Measurements from ENCODE around the gene ARVCF. TPM values are rescaled to one million over a fixed set of nuclear protein-coding genes. Genes with fewer than 3 reads are reported as not detected.

Gene ARVCF
- total and polyA plus RNA-seq, 2 donors (not counting 1 experiment from before 2014, with no cell fraction given): 2.2 to 6.7 TPM

GRCh38 chr22:19929586-19930550, 86.8 kb downstream of the ARVCF start:
- no peak for DNase-seq
- Histone ChIP-seq H3K27me3 (replicated peaks in 1 of 4; ENCODE audit: control extremely low read depth in 1 of 4, control insufficient read depth in 3 of 4, insufficient read depth in 4 of 4, low read length in 3 of 4) (no peaks in the 10 kb centered on the region), H3K9me3 (ENCODE audit: control extremely low read depth in 1 of 3, control insufficient read depth in 2 of 3, insufficient read depth in 1 of 3, low read length in 2 of 3) (peaks cover 0 to 3% (median 0%) of the 10 kb centered on the region in 3 donors), H2AFZ (ENCODE audit: insufficient read depth, low read depth, low read length, poor library complexity, severe bottlenecking) (no peak overlapping the region), H3K4me1 (ENCODE audit: control insufficient read depth in 2 of 2, insufficient read depth in 2 of 2, low read length in 2 of 2) (no peaks in the 10 kb centered on the region), H3K9ac (ENCODE audit: low read length) (no peak overlapping the region), H3K4me2 (replicated peaks; ENCODE audit: low read depth, low read length, poor library complexity, severe bottlenecking) (no peak overlapping the region), H3K79me2 (ENCODE audit: control insufficient read depth, insufficient read depth, low read length) (no peaks in the 10 kb centered on the region), H3K27ac (ENCODE audit: low read length in 2 of 2) (no peak overlapping the region), H4K20me1 (ENCODE audit: control insufficient read depth, insufficient read depth, low read length, poor library complexity, severe bottlenecking) (no peaks in the 10 kb centered on the region), H3K4me3 (ENCODE audit: control extremely low read depth in 1 of 5, extremely low read depth in 1 of 5, insufficient read depth in 1 of 5, low read depth in 2 of 5, low read length in 4 of 5) (no peak overlapping the region), H3K36me3 (replicated peaks in 1 of 2; ENCODE audit: control extremely low read depth in 1 of 2, control insufficient read depth in 1 of 2, extremely low read depth in 1 of 2, insufficient read depth in 2 of 2, low read length in 1 of 2) (no peaks in the 10 kb centered on the region)
- ChIA-PET CTCF (interaction anchor here (0.6 kb wide), 1 partner anchor 21 kb away, joined by 5 read pairs; no protein-coding TSS in a partner anchor), POLR2A (no interaction called here)
- no peak for TF ChIP-seq EZH2 (IDR thresholded peaks at IDR 0.05; ENCODE audit: borderline replicate concordance, insufficient read depth, low read depth, low read length, poor library complexity, severe bottlenecking)
- TF ChIP-seq CTCF (IDR thresholded peaks at IDR 0.05): no peak
- intact Hi-C loops (cut with micrococcal nuclease): no loop called here
- Mint-ChIP-seq H3K27ac (no peak overlapping the region), H3K4me1 (no peaks in the 10 kb centered on the region), H3K9me3 (ENCODE audit: insufficient read depth) (no peaks in the 10 kb centered on the region), H3K27me3 (no peaks in the 10 kb centered on the region), H3K4me3 (no peak overlapping the region)
- 93% methylated on average over 21 of the region's 21 CpGs for WGBS (ENCODE audit: insufficient coverage)
- ATAC-seq (ENCODE audit: low read depth): no peak

GRCh38 chr22:19928207-19928606, 88.4 kb downstream of the ARVCF start:
- Mint-ChIP-seq H3K4me1 (no peaks in the 10 kb centered on the region), H3K9me3 (ENCODE audit: insufficient read depth) (no peaks in the 10 kb centered on the region), H3K4me3 (no peak overlapping the region), H3K27ac (no peak overlapping the region), H3K27me3 (no peaks in the 10 kb centered on the region)
- no peaks in the 10 kb centered on the region for H4K20me1 ChIP-seq (ENCODE audit: control insufficient read depth, insufficient read depth, low read length, poor library complexity, severe bottlenecking)
- intact Hi-C loops (cut with micrococcal nuclease): no loop called here
- no peaks in the 10 kb centered on the region for H3K9me3 ChIP-seq (ENCODE audit: control extremely low read depth in 1 of 3, control insufficient read depth in 2 of 3, insufficient read depth in 1 of 3, low read length in 2 of 3)
- no peaks in the 10 kb centered on the region for H3K79me2 ChIP-seq (ENCODE audit: control insufficient read depth, insufficient read depth, low read length)
- no peak for ATAC-seq (ENCODE audit: low read depth)
- H3K4me2 ChIP-seq (replicated peaks; ENCODE audit: low read depth, low read length, poor library complexity, severe bottlenecking): no peak overlapping the region
- no peak overlapping the region for H2AFZ ChIP-seq (ENCODE audit: insufficient read depth, low read depth, low read length, poor library complexity, severe bottlenecking)
- no peaks in the 10 kb centered on the region for H3K36me3 ChIP-seq (replicated peaks in 1 of 2; ENCODE audit: control extremely low read depth in 1 of 2, control insufficient read depth in 1 of 2, extremely low read depth in 1 of 2, insufficient read depth in 2 of 2, low read length in 1 of 2)
- ChIA-PET CTCF (no interaction called here), POLR2A (no interaction called here)
- TF ChIP-seq EZH2 (IDR thresholded peaks at IDR 0.05; ENCODE audit: borderline replicate concordance, insufficient read depth, low read depth, low read length, poor library complexity, severe bottlenecking): no peak
- no peak for TF ChIP-seq CTCF (IDR thresholded peaks at IDR 0.05)
- 93% methylated on average over 6 of the region's 11 CpGs for WGBS (ENCODE audit: insufficient coverage)
- no peaks in the 10 kb centered on the region for H3K27me3 ChIP-seq (replicated peaks in 1 of 4; ENCODE audit: control extremely low read depth in 1 of 4, control insufficient read depth in 3 of 4, insufficient read depth in 4 of 4, low read length in 3 of 4)
- H3K4me1 ChIP-seq (ENCODE audit: control insufficient read depth in 2 of 2, insufficient read depth in 2 of 2, low read length in 2 of 2): no peaks in the 10 kb centered on the region
- no peak overlapping the region for H3K9ac ChIP-seq (ENCODE audit: low read length)
- no peak for DNase-seq
- H3K27ac ChIP-seq (ENCODE audit: low read length in 2 of 2): no peak overlapping the region
- H3K4me3 ChIP-seq (ENCODE audit: control extremely low read depth in 1 of 5, extremely low read depth in 1 of 5, insufficient read depth in 1 of 5, low read depth in 2 of 5, low read length in 4 of 5): no peak overlapping the region

All from B cell (primary cell).